SJSA1 (cell line): ENCODE data around the gene F2RL2. TPM values are rescaled to one million over a fixed set of nuclear protein-coding genes. Genes with fewer than 3 reads are reported as not detected.

ENCODE experiments used
- DNase-seq, 2 experiments: peaks; one replicate each; pipeline ENCODE4 v3.0.0-alpha.2; 2015 to 2020; ENCODE audit warnings: low spot score in 2 of 2, low read depth in 1 of 2
- H3K27ac ChIP-seq: fragments of 250-450 bp; sonication (Bioruptor Pico); 2 replicates; pipeline ENCODE4 v1.5.1; 2020; ENCODE audit warnings: mild to moderate bottlenecking, moderate library complexity
- H3K27me3 ChIP-seq: fragments of 250-450 bp; sonication (Bioruptor Pico); replicated peaks from 2 replicates; pipeline ENCODE4 v1.5.1; 2020; ENCODE audit warnings: mild to moderate bottlenecking, moderate library complexity
- H3K36me3 ChIP-seq: fragments of 250-450 bp; sonication (Bioruptor Pico); 2 replicates; pipeline ENCODE4 v1.5.1; 2020; ENCODE audit warnings: mild to moderate bottlenecking
- H3K4me1 ChIP-seq: fragments of 250-450 bp; sonication (Bioruptor Pico); replicated peaks from 2 replicates; pipeline ENCODE4 v1.6.1; 2021; ENCODE audit warnings: mild to moderate bottlenecking
- H3K4me3 ChIP-seq: fragments of 250-450 bp; sonication (Bioruptor Pico); 2 replicates; pipeline ENCODE4 v1.5.1; 2020; ENCODE audit warnings: mild to moderate bottlenecking
- H3K9me3 ChIP-seq: fragments of 250-450 bp; sonication (Bioruptor Pico); replicated peaks from 2 replicates; pipeline ENCODE4 v1.5.1; 2020; ENCODE audit warnings: mild to moderate bottlenecking
- total RNA-seq: library from RNA; depleted of rRNA; stranded (reverse); fragments of >200 nt; shearing (Covaris generic); gene quantifications from 2 replicates; pipeline ENCODE4 v1.2.3, GENCODE V29; 2014

The F2RL2 gene
- total RNA-seq, 1 experiment from 2014 or later = 2.0 TPM

DNA sequence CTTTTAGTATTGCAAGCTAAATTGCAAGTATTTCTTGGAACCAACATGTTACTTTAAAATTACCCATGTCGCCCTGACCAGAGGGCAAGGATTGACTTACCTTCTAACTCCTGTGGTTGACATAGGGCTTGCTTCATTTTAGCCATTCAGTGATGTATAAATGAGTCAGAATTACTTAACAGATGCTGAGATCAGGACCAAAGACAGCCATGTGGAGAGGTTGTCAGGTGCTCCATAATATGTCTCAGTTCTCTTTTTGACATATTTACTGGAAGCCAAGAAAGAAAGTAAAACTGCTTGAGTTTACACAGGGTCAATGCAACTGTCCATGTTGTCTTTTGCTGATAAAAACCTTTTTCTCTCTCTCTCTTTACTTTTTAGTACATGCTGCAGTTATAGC, 33.2 kb downstream of the F2RL2 start:
- Histone ChIP-seq H3K4me1 (no peaks in the 10 kb centered on the region), H3K27me3 (peaks cover 8% of the 10 kb centered on the region), H3K9me3 (no peaks in the 10 kb centered on the region), H3K36me3 (no peaks in the 10 kb centered on the region), H3K4me3 (no peak overlapping the region), H3K27ac (no peak overlapping the region)
- DNase-seq = no peak

DNA sequence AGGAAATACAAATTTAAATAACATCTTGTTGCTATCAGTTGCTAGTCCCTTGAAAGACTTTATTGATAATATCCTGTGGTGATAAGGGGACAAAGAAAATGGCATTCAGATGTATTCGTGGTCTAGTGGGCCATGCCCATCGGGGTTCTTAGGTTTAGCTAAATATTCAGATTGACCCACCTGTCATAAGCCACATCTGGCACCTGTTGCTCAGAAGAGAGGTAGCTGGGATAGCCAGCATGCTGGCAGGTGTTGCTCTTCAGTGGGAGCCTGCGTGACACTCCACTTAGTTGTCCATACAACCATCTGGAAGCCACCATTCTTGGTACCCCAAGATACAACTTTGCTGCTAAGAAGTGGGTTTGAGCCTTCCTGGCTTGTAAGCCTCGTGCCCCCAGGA, 36.7 kb downstream of the F2RL2 start:
- no peak for DNase-seq
- H3K27ac ChIP-seq = no peak overlapping the region
- no peaks in the 10 kb centered on the region for H3K4me1 ChIP-seq
- H3K4me3 ChIP-seq = no peak overlapping the region
- no peaks in the 10 kb centered on the region for H3K36me3 ChIP-seq
- H3K9me3 ChIP-seq = no peaks in the 10 kb centered on the region
- H3K27me3 ChIP-seq = peaks cover 16% of the 10 kb centered on the region

DNA sequence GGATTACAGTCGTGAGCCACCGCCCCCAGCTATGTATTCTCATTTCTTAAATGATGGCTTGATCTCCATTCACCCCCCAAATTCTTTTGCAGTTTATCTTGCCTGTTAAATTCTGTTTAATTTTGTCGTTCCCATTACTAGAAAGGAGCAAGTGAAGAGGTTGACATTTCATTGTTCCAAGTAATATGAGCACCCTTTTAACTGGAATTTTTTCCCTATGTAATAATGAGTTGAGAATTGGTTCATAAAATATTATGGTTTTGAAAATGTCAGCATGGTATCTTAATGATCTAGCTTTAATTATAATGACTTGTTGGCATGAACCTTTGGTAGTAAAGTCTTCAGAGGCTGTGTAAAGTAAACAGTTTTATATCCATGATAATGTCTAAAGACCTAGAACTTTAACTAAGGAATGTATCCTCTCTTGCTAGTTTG, 37.4 kb downstream of the F2RL2 start:
- DNase-seq = no peak
- H3K4me3 ChIP-seq = no peak overlapping the region
- no peak overlapping the region for H3K27ac ChIP-seq
- peaks cover 16% of the 10 kb centered on the region for H3K27me3 ChIP-seq
- no peaks in the 10 kb centered on the region for H3K36me3 ChIP-seq
- H3K9me3 ChIP-seq = no peaks in the 10 kb centered on the region
- H3K4me1 ChIP-seq = no peaks in the 10 kb centered on the region

DNA sequence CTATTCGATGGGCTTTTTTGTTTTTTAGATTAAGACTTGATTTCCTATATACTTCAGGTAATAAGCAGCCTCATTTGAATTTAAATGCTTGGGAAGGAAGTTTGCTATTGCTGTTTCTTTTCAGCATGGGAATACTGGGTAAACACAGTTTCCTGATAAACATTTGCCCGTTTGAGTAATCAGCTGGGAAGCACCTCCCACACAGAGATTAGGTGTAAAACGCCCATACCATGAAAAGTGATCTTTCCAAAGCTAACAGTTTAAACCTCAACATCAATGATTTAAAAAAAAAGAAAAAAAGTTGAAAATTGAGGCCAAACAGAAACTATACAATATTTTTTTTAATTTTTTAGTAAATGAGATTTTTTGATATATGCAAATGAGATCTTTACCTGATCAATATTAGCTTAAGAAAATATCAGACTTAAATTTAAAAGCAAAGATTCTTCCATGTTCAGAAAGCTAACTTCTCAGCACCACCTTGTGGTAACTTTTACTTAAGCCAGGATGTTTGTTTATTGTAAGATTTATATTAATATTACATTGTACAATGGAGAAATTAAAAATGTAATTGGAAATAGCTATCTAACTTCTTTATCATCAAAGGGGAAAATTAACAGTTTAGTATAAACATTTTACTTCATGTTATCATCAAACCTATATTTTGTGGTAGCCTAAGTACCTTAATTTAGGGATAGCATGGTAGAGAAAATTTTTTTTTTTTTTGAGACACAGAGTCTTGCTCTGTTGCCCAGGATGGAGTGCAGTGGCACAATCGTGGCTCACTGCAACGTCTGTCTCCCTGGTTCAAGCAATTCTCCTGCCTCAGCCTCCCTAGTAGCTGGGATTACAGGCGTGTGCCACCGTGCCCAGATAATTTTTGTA, 39.8 kb downstream of the F2RL2 start:
- Histone ChIP-seq H3K4me3 (no peak overlapping the region), H3K9me3 (no peaks in the 10 kb centered on the region), H3K4me1 (no peaks in the 10 kb centered on the region), H3K27ac (no peak overlapping the region), H3K36me3 (no peaks in the 10 kb centered on the region), H3K27me3 (peaks cover 11% of the 10 kb centered on the region; the same call in 1 of the 2 replicates)
- no peak for DNase-seq

DNA sequence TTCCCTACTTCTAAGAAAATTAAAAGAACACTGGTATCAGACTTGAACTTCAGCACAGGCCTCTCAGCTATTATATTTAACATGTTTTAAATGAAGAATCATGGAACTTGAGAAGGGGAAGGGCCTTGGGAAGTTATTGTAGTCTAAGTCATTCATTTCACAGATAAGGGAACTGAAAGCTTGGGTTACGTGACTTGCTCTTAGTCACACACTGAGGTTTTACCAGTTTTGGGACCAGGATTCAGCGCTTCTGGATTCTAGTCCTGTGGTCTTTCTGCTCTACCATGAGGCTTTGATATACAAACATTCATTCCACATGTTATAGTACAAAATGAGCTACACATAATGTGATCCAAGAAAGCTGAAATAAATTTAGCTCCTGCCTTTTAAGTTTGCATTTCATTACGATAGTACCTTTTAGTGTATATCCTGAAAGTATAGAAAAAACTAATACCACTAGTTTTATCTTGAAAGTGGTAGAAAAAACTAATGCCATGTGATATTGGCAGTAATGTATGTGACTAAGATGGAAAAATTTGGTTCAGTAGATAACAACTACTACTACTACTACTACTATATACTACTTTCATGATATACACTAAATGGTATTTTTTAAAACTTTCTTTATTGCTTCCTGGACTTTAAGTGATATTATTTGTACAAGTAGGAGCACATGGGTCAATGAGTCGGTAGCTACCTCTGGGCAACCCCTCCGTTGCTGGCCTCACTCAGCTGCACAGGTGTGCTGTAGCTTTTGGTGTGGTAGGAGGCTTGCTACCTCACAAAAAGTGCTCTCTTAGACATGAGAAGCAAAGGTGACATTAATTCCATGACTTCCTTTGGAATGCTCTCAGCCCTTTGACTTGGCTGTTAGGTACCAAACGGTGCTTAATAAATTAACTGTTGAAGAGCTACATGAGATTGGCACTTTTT, 40.7 kb downstream of the F2RL2 start:
- peaks cover 11% of the 10 kb centered on the region; the same call in 1 of the 2 replicates for H3K27me3 ChIP-seq
- H3K27ac ChIP-seq = no peak overlapping the region
- DNase-seq = no peak
- no peak overlapping the region for H3K4me3 ChIP-seq
- H3K4me1 ChIP-seq = no peaks in the 10 kb centered on the region
- no peaks in the 10 kb centered on the region for H3K9me3 ChIP-seq
- no peaks in the 10 kb centered on the region for H3K36me3 ChIP-seq

DNA sequence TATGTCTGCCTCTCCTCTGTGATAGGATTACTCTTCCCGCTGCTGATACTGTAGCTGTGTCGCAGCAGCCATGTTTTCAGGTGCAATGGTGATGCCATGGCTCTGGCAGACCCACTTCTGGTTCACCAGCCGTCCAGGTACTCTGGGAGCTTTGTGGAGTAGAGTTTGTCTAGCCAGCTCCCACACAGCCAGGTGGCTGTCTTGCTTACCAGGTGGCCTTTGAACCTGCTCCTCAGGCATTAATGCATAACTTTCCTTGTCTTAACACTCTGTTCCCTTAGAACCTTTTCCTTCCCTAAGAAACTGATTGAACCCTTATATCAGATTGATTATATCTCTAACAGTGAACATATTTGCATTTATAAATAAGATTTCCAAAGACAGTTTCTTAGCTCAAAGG, 42.2 kb downstream of the F2RL2 start:
- no peaks in the 10 kb centered on the region for H3K9me3 ChIP-seq

DNA sequence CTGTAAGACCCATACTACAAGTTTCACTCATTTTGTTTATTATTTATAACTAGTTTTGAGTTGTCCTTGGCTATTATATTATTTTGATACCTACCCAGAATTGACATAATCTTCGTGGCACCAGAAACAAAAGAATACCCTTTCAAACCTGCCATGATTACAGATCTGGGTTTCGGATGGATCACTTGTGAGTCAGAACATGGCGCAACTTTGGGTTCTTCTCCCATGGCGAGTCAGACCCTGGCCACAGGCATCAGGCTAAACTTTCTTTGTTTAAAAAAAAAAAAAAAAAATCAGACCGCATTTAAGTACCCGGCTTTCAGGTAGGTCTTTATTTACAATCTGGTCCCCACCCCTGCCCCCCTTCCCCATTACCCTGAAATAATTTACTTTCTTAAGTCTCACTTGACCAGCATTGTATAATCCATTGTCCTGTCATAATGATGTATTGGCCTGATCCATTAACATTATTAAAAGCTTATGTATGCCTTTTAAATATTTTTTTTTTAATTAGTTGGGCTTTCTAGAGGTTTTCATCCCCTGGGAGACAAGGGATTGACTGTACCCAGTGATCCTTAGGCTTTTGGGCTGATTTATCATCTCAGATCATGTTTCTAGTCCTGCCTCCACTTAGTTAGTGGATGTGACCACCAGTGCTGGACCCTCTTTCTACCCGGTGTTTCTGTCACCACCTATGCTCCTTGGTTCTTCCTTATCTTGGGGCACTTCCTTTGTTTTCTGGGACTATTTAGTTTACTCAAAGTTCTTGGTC, 43.9 kb downstream of the F2RL2 start:
- Histone ChIP-seq H3K36me3 (no peaks in the 10 kb centered on the region), H3K4me3 (no peak overlapping the region), H3K27ac (no peak overlapping the region), H3K27me3 (peaks cover 17% of the 10 kb centered on the region), H3K4me1 (no peaks in the 10 kb centered on the region), H3K9me3 (no peaks in the 10 kb centered on the region)
- no peak for DNase-seq

More for the DNA sequence above, 42.2 kb downstream of the F2RL2 start:
- Histone ChIP-seq H3K27me3 (peaks cover 15% of the 10 kb centered on the region), H3K36me3 (no peaks in the 10 kb centered on the region), H3K4me3 (no peak overlapping the region), H3K27ac (no peak overlapping the region), H3K4me1 (no peaks in the 10 kb centered on the region)
- no peak for DNase-seq

DNA sequence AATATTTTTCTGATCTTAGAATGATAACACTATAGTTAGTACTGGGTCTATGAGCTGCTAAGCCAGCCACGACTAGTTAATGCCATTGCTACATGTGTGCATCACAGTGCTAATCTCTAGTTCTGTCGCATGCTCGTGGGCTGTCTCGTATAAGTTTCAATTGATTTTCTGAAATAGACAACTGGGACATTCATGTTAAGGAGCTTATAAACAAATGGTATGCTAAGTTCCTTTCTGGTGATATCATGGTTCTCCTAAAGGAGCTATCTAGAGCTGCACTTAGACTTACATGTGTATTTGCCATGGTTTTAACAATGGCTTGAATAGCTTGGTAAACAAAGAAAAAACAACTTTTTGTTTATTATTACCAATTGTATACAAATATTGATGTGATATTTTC, 46.2 kb downstream of the F2RL2 start:
- no peak for DNase-seq

DNA sequence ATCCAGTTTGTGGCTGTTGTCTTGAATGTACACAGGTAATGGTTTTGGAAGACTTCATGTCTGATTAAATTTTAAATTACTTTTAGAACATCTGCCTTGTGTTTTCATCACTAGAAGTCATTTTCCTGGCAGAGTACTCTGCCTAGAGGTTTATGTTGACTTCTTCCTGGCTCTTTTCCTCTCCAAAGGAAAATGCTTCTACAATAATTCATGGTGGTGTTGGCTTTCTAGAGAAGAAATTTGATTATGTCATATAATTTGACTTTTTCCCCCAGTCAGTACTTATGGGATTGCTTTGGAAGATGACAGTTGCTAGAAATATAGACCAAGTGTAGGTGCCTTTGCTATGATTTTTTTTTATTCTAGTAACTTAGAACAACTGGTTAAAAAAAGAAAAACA, 46.8 kb downstream of the F2RL2 start:
- no peaks in the 10 kb centered on the region for H3K4me1 ChIP-seq
- no peak for DNase-seq
- no peaks in the 10 kb centered on the region for H3K36me3 ChIP-seq
- no peak overlapping the region for H3K27ac ChIP-seq
- no peak overlapping the region for H3K4me3 ChIP-seq
- no peaks in the 10 kb centered on the region for H3K9me3 ChIP-seq
- peaks cover 15% of the 10 kb centered on the region for H3K27me3 ChIP-seq

More for the DNA sequence above, 46.2 kb downstream of the F2RL2 start:
- Histone ChIP-seq H3K27ac (no peak overlapping the region), H3K36me3 (no peaks in the 10 kb centered on the region), H3K9me3 (no peaks in the 10 kb centered on the region), H3K4me1 (no peaks in the 10 kb centered on the region), H3K4me3 (no peak overlapping the region), H3K27me3 (peaks cover 15% of the 10 kb centered on the region)

DNA sequence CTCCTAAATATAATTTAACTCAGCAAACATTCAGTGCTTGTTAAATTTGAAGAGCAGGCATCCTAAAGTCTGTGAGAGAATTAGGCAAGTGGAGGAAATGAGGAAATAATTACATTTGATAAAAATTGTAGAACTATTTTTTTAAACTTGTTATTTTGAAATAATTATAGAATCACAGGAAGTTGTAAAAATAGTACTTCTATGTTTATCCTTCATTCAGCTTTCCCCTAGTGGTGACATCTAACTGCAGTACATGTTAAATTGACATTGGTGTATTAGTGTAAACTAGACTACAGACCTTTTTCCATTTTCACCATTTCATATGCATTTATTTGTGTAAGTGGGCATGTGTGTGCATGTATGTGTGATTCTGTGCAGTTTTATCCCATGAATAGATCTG, 51.6 kb downstream of the F2RL2 start:
- DNase-seq = no peak
- Histone ChIP-seq H3K9me3 (no peaks in the 10 kb centered on the region), H3K36me3 (no peaks in the 10 kb centered on the region), H3K4me3 (no peak overlapping the region), H3K27ac (no peak overlapping the region), H3K27me3 (peaks cover 18% of the 10 kb centered on the region), H3K4me1 (no peaks in the 10 kb centered on the region)

DNA sequence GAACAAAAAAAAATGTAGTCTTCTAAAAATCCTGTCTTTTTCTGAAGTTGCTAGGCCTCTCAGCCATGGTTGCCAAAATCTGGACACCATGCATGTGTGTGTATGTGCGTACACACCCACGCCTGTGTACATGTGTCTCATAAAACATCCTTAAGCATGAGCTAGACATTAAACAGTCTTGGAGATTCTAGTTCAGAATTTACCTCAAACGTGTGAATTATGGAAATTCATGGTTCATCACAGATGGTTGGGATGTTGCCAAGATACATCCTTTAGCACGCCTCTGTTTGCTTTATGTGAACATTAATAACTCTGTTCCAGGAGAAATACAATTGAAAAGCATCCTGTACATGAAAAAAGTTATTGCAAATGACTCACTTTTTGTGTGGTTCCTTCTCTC, 53.0 kb downstream of the F2RL2 start:
- H3K4me3 ChIP-seq = no peak overlapping the region
- no peak for DNase-seq
- H3K4me1 ChIP-seq = no peaks in the 10 kb centered on the region
- peaks cover 21% of the 10 kb centered on the region for H3K27me3 ChIP-seq
- no peaks in the 10 kb centered on the region for H3K36me3 ChIP-seq
- no peak overlapping the region for H3K27ac ChIP-seq
- H3K9me3 ChIP-seq = no peaks in the 10 kb centered on the region
